ENCODE measurements around the gene DAZAP2. TPM values are rescaled to one million over a fixed set of nuclear protein-coding genes. Genes with fewer than 3 reads are reported as not detected.
A peak's percentile ranks its signal among the peaks of the same experiment; 100 is the strongest.

DAZAP2 gene
- total and polyA plus RNA-seq, 9 of the 15 experiments (the other 6 are each of a cell fraction or from before 2014, with no cell fraction given): 116 to 668 (median 227) TPM

DNA sequence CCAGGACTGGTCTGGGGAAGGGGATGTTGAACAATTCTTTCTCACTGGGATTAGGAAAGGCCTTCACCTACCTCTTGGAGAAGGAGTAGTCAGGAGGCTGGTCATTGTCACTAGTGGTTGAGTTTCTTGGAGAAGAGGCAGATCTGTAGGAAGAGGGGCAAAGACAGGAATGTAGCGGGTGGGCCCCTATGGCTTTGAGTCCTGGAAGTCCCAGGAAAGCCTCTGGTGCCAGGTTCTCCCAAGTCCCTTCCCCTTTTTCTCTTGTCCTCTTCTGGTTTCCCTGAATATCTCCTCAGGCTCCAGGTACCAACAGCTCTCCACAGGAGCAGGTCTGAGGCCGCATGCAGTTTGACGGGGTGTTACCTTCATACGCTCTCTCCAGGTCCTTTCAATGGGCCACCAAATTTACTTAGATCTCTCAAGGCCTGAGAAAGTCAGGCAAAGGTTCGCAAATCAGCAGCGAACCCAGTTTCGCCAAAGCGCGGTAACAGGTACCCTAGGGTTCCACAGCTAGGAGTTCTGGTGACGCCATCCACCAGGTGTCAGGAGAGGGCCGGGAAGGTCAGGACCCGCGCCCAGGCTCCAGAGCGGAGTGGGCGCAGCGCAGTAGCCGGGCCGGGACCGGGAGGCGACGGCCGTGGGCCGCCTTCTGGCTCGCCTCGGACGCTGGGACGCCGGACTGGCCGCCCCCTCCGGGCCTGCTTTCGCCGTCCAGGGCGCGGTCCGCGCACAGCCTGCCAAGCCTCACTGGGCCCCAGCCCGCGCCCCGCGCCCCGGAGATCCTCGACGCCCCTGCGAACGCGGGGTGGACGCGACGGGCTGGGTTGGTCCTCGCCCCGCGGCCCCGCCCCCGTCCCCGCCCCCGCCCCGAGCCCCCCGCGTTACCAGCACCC is 30.8 kb downstream of the DAZAP2 start (continued):
- TF ChIP-seq, protein P1, sequence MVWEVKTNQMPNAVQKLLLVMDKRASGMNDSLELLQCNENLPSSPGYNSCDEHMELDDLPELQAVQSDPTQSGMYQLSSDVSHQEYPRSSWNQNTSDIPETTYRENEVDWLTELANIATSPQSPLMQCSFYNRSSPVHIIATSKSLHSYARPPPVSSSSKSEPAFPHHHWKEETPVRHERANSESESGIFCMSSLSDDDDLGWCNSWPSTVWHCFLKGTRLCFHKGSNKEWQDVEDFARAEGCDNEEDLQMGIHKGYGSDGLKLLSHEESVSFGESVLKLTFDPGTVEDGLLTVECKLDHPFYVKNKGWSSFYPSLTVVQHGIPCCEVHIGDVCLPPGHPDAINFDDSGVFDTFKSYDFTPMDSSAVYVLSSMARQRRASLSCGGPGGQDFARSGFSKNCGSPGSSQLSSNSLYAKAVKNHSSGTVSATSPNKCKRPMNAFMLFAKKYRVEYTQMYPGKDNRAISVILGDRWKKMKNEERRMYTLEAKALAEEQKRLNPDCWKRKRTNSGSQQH (CRISPR knock-in tag; IDR thresholded peaks at IDR 0.05): no peak
- TF ChIP-seq ATF7 (IDR thresholded peaks at IDR 0.05): peak; percentile 95
- TF ChIP-seq ASH1L (IDR thresholded peaks at IDR 0.05; ENCODE audit: borderline replicate concordance, low read depth, partially characterized antibody): no peak
- TF ChIP-seq ZNF263 (CRISPR knock-in tag; IDR thresholded peaks at IDR 0.05; ENCODE audit: borderline replicate concordance): no peak; the same call in 1 of the 2 replicates
- TF ChIP-seq, protein P2, sequence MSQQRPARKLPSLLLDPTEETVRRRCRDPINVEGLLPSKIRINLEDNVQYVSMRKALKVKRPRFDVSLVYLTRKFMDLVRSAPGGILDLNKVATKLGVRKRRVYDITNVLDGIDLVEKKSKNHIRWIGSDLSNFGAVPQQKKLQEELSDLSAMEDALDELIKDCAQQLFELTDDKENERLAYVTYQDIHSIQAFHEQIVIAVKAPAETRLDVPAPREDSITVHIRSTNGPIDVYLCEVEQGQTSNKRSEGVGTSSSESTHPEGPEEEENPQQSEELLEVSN (IDR thresholded peaks at IDR 0.05; ENCODE audit: borderline replicate concordance in 1 of 2, extremely low read depth in 1 of 2, insufficient read depth in 1 of 2, insufficient read length in 1 of 2, low read depth in 1 of 2, low read length in 1 of 2, poor library complexity in 1 of 2, severe bottlenecking in 1 of 2): peak in 1 of 2 experiments; percentile 72
- TF ChIP-seq, protein P3, sequence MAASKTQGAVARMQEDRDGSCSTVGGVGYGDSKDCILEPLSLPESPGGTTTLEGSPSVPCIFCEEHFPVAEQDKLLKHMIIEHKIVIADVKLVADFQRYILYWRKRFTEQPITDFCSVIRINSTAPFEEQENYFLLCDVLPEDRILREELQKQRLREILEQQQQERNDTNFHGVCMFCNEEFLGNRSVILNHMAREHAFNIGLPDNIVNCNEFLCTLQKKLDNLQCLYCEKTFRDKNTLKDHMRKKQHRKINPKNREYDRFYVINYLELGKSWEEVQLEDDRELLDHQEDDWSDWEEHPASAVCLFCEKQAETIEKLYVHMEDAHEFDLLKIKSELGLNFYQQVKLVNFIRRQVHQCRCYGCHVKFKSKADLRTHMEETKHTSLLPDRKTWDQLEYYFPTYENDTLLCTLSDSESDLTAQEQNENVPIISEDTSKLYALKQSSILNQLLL (CRISPR knock-in tag; IDR thresholded peaks at IDR 0.05; ENCODE audit: borderline replicate concordance): no peak

All from K562 (cell line).